GM19468 (cell line): ENCODE results near the gene GALNS.

Source experiments
- ATAC-seq: cut with Tn5 transposase; IDR thresholded peaks from one replicate; pipeline ENCODE4 v1.9.1; 2021; ENCODE audit warnings: mild to moderate bottlenecking, moderate library complexity, moderate number of reproducible peaks; ENCODE audit not compliant: unreplicated experiment; ENCODE audit errors: extremely low read depth

Gene GALNS

GRCh38 chr16:88861359-88861758 is 4.6 kb upstream of the GALNS start:
- ATAC-seq, result no peak

- no peak for ATAC-seq
Observed at GRCh38 chr16:88859381-88860091, 2.8 kb upstream of the GALNS start.

- no peak for ATAC-seq
Observed at GRCh38 chr16:88857728-88858339, 1.1 kb upstream of the GALNS start.

GRCh38 chr16:88856122-88856827 is 472 bp downstream of the GALNS start:
- ATAC-seq, result no peak

- no peak for ATAC-seq
Observed at GRCh38 chr16:88855736-88856121, 1.0 kb downstream of the GALNS start.

- no peak for ATAC-seq
Observed at GRCh38 chr16:88855176-88855575, 1.6 kb downstream of the GALNS start.

GRCh38 chr16:88854306-88855111 is 2.2 kb downstream of the GALNS start:
- no peak for ATAC-seq

- ATAC-seq, result no peak
Observed at GRCh38 chr16:88853325-88853941, 3.3 kb downstream of the GALNS start.

- ATAC-seq, result no peak
Observed at GRCh38 chr16:88851616-88852015, 5.1 kb downstream of the GALNS start.

- ATAC-seq, result no peak
Observed at GRCh38 chr16:88850531-88851199, 6.1 kb downstream of the GALNS start.

GRCh38 chr16:88848557-88848956 is 8.2 kb downstream of the GALNS start:
- ATAC-seq, result no peak

GRCh38 chr16:88847654-88848053 is 9.1 kb downstream of the GALNS start:
- ATAC-seq, result no peak

GRCh38 chr16:88846088-88846487 is 10.7 kb downstream of the GALNS start:
- ATAC-seq, result no peak

GRCh38 chr16:88844419-88845036 is 12.2 kb downstream of the GALNS start:
- ATAC-seq, result no peak

- ATAC-seq, result no peak
Observed at GRCh38 chr16:88843256-88843655, 13.5 kb downstream of the GALNS start.

GRCh38 chr16:88842806-88843205 is 13.9 kb downstream of the GALNS start:
- no peak for ATAC-seq

GRCh38 chr16:88842308-88842756 is 14.4 kb downstream of the GALNS start:
- no peak for ATAC-seq

- ATAC-seq, result no peak
Observed at GRCh38 chr16:88841521-88842307, 15.0 kb downstream of the GALNS start.
